BE2C (cell line): ENCODE measurements around the gene LRFN2.

Experiments
- DNase-seq: peaks from one replicate; pipeline ENCODE4 v3.0.0-alpha.2; 2020
- H3K27me3 ChIP-seq: fragments of 250-450 bp; sonication (Bioruptor Pico); 2 replicates; pipeline ENCODE4 v1.5.1; 2020; ENCODE audit warnings: mild to moderate bottlenecking
- H3K36me3 ChIP-seq: fragments of 250-450 bp; sonication (Bioruptor Pico); 2 replicates; pipeline ENCODE4 v1.5.1; 2020; ENCODE audit warnings: mild to moderate bottlenecking
- H3K4me1 ChIP-seq: fragments of 250-450 bp; sonication (Bioruptor Pico); 2 replicates; pipeline ENCODE4 v1.5.1; 2020
- H3K4me3 ChIP-seq: 2 replicates; pipeline ENCODE4 v1.5.1; 2011; ENCODE audit warnings: low read depth, low read length
- H3K9me3 ChIP-seq: fragments of 250-450 bp; sonication (Bioruptor Pico); 2 replicates; pipeline ENCODE4 v1.5.1; 2020
- TF ChIP-seq, protein P1 (sequence below): IDR thresholded peaks from 2 replicates; pipeline ENCODE4 v1.5.1; 2012; ENCODE audit warnings: mild to moderate bottlenecking, low read depth, low read length

LRFN2 gene

DNA sequence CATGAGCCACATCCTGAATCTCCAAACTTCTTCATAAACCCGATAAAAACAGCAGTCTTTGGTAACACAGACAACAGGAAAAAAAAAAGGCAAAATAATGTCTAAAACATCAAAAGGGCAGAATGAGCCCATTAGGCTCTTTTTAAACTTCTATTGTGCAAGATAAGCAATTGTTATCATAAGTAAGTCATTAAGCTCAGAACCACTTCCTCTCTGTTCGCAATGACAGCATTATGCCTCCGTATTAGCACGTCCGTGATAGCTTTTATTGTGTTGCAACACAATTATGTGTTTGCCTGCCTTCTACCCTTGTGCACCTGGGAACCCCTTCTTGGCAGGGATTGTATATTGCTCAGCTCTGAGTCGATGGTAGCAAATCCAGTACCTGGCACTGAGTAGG is 147.1 kb downstream of the LRFN2 start:
- H3K4me1 ChIP-seq, result peaks cover 13% of the 10 kb centered on the region

DNA sequence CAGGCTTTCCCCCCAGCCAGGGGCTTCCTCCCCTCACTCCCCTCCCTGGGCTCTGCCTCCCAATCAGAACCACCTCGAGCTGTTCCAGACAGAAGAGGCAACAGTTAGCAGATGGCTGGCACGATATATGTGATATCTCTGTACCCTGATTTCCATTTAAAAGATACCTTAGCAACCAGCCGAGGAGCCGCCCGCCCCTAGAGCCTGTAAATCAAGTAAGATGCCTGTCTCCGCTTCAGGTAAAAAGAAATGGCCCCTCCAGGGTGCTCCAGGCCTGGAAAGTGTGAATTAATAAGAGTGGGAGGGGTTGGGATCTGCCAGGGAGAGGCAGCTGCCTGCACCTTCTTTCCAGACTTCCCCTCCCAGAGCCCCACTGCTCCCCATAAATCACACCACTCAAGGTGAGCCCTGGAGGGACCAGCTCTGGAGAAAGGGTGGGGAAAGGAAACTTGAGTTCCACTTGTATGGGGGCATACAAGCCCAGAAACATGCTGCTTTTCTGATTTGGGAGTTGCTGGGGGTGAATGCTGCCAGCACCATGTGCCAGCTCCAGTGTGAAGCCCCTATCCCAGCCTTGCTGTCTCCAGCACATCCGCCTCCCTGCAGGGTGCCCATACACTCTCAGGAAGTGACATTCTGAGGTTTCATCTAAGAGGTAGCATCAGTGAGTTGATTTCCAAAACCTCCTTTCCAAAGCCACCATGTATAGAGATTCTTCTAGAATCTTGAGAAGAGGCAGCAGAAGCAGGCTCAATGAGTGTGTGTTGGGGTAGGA is 148.0 kb downstream of the LRFN2 start:
- Histone ChIP-seq H3K27me3 (no peaks in the 10 kb centered on the region), H3K4me3 (no peak overlapping the region), H3K9me3 (no peaks in the 10 kb centered on the region), H3K4me1 (peaks cover 13% of the 10 kb centered on the region), H3K36me3 (no peaks in the 10 kb centered on the region)
- no peak for DNase-seq
- TF ChIP-seq, protein P1, sequence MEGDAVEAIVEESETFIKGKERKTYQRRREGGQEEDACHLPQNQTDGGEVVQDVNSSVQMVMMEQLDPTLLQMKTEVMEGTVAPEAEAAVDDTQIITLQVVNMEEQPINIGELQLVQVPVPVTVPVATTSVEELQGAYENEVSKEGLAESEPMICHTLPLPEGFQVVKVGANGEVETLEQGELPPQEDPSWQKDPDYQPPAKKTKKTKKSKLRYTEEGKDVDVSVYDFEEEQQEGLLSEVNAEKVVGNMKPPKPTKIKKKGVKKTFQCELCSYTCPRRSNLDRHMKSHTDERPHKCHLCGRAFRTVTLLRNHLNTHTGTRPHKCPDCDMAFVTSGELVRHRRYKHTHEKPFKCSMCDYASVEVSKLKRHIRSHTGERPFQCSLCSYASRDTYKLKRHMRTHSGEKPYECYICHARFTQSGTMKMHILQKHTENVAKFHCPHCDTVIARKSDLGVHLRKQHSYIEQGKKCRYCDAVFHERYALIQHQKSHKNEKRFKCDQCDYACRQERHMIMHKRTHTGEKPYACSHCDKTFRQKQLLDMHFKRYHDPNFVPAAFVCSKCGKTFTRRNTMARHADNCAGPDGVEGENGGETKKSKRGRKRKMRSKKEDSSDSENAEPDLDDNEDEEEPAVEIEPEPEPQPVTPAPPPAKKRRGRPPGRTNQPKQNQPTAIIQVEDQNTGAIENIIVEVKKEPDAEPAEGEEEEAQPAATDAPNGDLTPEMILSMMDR, result no peak

More for the DNA sequence above, 147.1 kb downstream of the LRFN2 start:
- DNase-seq, result no peak
- no peaks in the 10 kb centered on the region for H3K9me3 ChIP-seq
- H3K36me3 ChIP-seq, result no peaks in the 10 kb centered on the region
- TF ChIP-seq, protein P1, result no peak
- no peaks in the 10 kb centered on the region for H3K27me3 ChIP-seq
- H3K4me3 ChIP-seq, result no peak overlapping the region

DNA sequence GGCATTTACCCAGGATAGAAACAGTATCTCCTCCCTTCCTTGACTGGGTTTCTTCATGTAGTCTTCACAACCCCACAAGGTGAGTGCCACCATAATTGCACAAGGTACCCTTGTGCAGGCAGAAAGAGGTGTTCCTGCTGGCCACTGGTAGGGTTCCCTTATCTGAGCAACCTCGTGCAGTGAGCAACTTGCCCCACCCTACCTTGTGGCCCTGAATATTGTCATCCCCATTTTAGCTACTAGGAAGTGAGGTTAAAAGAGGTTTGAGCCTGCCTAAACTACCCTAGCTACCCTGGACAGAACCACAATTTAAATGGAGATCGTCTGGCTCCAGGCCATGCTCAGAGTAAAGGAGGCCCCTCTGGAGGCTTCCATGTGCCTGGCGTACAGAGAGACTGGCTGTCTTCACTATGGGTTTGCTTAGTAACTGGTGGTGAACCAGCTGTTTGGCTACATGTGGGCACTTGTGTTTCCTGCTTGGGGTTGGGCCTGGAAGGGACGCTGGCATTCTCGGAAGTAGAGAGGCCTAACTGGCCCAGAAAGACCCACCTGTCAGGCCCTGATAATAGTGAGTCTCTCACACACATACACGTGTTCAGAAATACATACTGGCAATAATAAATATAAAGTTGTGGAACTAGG is 148.8 kb downstream of the LRFN2 start:
- no peak for DNase-seq
- H3K9me3 ChIP-seq, result no peaks in the 10 kb centered on the region
- H3K4me1 ChIP-seq, result peaks cover 13% of the 10 kb centered on the region
- no peaks in the 10 kb centered on the region for H3K27me3 ChIP-seq
- H3K36me3 ChIP-seq, result no peaks in the 10 kb centered on the region
- H3K4me3 ChIP-seq, result no peak overlapping the region
- TF ChIP-seq, protein P1, result no peak

DNA sequence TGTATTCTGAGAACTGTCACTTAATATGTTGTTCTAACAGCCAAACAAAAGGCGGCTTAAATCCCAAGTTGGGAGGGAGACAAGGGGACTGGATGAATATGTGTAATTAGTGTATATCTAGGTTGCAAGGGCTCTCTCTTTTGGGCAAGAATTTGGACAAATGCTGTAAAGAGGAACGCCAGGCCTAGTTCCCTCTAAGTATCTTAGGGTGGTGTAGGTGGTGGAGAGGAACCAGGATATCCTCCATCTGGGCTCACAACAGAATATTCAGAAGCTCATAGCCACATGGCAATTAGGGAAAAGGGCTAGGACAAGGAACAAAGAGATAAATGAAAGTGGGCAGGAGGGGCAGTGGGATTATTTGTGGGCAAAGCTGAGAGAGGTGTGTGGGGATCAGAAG is 149.5 kb downstream of the LRFN2 start:
- no peak overlapping the region for H3K4me3 ChIP-seq
- H3K27me3 ChIP-seq, result no peaks in the 10 kb centered on the region
- peaks cover 13% of the 10 kb centered on the region for H3K4me1 ChIP-seq
- no peaks in the 10 kb centered on the region for H3K36me3 ChIP-seq
- TF ChIP-seq, protein P1, result no peak
- H3K9me3 ChIP-seq, result no peaks in the 10 kb centered on the region
- DNase-seq, result no peak

DNA sequence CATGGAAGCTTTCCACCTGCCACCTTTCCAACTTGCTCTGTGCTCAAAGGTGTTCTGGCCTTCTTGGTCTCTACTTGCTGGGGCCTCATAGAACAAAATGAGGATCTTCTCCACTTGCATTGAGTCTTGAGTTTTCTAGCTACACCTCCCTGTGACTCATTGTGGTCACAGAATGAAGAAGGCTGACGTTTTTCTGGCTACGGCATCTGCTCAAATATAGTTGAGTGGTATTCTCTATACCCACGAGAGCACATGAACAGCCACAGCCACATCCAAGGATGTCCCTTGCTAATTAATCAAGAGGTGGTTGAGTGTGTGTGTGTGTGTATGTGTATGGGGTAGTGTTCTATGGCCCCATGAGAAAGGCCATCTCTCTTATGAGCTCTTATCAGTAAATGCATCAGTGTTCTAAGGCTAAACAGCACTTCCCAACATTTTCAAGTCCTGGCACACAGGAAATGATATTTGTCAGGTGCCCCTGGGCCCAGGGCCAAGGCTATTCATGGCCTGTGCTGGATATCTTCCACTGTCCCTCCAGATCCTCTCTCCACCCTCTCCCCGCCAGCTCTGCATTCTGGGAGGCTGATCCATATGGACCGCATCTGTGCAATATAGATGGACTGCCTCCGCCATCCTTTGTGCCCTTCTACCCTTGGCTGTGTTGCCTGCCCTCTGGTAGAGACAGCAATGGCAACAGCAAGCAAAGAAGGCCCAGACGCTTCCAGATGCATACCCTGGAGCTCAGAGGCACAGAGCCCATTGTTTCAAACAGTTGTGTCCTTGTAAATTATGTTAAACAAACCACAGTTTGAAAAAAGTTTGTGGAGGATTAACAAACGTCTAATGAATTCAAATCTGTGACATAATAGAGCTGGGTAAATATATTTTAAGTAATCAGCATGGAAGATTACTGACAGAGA is 150.2 kb downstream of the LRFN2 start:
- no peaks in the 10 kb centered on the region for H3K9me3 ChIP-seq
- H3K4me3 ChIP-seq, result no peak overlapping the region
- no peaks in the 10 kb centered on the region for H3K27me3 ChIP-seq
- peak; percentile 48 for DNase-seq
- H3K36me3 ChIP-seq, result no peaks in the 10 kb centered on the region; the same call in 1 of the 2 replicates
- peaks cover 13% of the 10 kb centered on the region for H3K4me1 ChIP-seq
- TF ChIP-seq, protein P1, result no peak
